HG03442 (cell line): ENCODE measurements around the gene RAB12.
"Not testable (repeated sequence)": the region's sequence is repeated elsewhere in the genome, so short reads cannot be mapped to it uniquely, and the experiment has no call there.

Source experiments
- ATAC-seq: cut with Tn5 transposase; IDR thresholded peaks from one replicate; pipeline ENCODE4 v1.9.1; 2021; ENCODE audit warnings: mild to moderate bottlenecking, moderate library complexity; ENCODE audit not compliant: unreplicated experiment

RAB12 gene

GRCh38 chr18:8643326-8643878, 34.2 kb downstream of the RAB12 start:
- no peak for ATAC-seq

GRCh38 chr18:8647359-8647758, 38.1 kb downstream of the RAB12 start:
- ATAC-seq = not testable (repeated sequence)

DNA sequence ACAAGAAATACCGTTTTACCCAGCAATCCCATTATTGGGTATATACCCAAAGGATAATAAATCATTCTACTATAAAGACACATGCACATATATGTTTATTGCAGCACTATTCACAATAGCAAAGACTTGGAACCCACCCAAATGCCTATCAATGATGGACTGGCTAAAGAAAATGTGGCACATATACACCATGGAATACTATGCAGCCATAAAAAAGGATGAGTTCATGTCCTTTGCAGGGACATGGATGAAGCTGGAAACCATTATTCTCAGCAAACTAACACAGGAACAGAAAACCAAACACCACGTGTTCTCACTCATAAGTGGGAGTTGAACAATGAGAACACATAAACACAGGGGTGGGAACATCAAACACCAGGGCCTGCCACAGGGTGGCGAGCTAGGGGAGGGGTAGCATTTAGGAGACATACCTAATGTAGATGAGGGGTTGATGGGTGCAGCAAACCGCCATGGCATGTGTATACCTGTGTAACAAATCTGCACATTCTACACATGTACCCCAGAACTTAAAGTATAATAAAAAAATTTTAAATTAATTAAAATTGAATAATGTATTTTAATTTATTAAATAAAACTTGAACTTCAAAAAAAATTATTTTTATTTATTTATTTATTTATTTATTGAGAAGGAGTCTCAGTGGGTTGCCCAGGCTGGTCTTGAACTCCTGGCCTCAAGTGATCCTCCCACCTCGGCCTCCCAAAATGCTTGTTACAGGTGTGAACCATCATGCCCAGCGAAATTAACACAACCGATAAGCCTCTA, 42.4 kb downstream of the RAB12 start:
- not testable (repeated sequence) for ATAC-seq

GRCh38 chr18:8654503-8655451, 45.5 kb downstream of the RAB12 start:
- ATAC-seq = no peak

- no peak for ATAC-seq
These were observed 47.0 kb downstream of the RAB12 start for GRCh38 chr18:8656232-8656631.

DNA sequence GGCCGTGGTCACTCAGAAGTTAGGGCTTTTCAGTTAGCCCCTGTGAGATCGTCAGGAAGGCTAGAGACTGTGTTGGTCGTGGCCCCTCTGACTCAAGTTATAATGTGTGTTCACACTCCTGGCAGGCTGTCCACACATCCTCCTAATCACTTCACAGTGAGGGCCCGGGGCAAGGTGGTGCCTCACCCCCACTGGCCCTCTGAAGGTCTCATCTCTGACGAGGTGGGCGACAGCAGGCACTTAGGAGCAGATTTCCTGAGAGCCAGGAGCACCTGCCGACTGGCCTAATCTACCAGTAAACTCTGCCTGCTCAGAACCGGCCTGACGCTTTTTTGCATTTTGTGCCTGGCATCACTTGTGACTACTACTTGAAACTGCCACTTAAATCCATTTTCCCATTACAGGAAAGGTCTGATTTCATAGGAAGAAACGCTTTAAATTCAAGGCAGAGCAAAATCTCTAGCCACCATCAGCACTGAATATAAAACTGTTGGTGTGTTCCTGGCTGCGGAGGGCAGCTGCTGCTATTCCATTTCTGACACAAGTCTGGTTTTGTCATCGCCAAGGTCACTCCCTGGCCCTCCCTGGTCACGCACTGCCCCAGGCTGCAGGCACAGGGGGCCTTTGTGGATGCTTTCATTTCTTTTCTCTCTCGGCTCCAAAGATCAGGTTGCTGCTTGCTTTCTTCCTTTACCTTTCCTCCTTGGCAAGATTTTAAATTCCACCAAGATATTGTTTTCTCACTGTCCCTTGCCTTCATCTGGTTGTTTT, 48.0 kb downstream of the RAB12 start:
- ATAC-seq = no peak

DNA sequence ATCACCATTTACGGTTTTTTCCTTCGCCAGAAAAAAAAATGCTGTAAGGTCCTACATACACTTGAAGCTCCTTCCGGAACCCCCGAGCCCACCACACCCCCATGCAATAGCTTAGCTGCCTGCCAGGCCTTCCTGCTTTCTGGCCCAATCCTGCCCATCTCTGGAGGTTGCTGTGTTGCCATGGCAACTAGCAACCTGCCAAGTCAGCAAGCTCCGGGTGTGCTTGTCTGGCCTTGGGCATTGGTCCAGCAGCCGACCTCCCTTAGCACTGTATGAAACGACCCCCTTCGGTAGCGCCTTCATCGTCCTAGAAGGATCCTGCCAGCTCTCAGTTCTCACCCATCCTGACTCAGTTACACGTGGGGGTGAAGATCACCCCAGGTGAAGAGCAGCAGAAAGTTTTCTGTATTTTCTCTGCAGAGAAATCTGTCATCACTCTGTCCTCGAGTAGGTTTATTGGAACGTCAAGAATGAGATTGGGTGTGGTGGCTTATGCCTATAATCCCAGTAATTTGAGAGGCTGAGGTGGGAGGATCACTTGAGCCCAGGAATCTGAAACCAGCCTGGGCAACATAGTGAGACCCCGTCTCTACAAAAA, 48.7 kb downstream of the RAB12 start:
- ATAC-seq = no peak

DNA sequence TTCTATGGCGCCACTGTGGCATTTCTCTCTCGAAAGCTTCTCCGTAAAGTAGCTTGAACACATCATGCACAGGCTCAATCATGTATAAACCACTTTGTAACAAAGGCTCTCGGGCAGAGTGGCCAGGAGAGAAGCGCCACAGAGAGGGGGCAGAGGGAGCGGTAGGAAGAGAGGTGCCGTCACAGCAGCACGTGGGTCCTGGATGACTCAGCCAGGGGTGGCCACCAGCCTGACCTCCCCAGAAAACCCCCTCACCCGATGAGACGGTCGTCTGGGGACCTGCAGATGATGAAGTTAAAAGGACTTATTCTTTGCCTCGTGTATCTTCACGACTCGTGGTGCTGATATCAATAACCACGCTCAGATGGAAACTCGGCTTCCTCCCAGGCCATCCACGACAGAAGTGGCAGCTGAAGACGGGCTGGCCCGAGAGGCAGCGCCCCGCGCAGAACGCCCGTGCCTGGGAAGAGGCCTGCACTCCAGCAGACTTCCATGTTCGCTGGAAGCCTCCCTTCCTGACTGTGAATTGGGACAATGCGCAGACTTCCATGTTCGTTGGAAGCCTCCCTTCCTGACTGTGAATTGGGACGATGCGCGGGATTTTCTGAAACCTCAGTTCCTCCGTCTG, 49.7 kb downstream of the RAB12 start:
- ATAC-seq = no peak

DNA sequence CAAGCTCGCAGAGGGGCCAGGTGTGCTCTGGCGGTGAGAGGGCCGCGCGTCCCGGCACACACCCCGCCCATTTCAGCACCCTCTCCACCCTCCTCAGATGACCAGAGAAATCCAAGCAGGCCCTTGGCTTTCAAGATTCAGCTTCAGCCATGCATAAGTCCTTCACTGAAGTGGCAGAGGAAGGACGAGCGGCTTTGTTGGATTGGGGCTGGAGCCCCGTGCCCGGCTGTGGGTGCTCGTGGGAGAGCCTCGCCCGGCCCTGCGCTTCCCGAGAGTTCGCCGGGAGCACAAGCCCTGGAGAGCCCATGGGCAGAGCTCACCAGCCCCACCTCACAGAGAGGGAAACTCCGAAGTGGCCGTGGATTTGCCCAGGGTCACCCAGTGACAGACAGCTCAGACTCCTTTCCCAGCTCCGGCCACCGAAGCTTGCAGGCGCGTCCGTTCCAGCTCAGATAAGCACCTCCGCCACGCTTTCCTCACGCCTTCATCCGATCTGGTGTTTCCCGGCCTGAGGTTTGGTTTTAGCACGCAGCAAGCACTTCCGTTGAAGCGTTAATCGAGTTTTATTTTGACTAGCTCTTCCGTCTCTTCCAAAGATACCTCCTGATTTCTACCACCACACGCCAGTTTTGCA, 50.5 kb downstream of the RAB12 start:
- no peak for ATAC-seq

DNA sequence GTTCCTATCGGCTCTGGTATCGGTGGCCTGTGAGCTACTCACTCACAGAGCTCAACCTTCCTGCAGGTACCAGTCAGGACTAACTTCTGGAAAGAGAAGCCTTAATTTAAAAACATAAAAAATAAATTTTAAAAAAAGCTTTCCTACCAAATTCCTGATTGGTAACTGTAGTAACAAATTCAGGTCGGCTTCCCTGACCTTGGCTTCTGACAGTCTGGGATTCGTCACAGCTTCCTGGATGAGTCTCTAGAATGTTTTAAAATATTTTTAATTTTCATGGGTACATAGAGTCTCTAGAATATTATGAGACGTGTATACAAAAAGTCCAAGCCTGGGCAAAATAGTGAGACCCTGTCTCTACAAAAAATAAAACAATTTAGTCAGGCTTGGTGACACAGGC, 51.1 kb downstream of the RAB12 start:
- no peak for ATAC-seq

DNA sequence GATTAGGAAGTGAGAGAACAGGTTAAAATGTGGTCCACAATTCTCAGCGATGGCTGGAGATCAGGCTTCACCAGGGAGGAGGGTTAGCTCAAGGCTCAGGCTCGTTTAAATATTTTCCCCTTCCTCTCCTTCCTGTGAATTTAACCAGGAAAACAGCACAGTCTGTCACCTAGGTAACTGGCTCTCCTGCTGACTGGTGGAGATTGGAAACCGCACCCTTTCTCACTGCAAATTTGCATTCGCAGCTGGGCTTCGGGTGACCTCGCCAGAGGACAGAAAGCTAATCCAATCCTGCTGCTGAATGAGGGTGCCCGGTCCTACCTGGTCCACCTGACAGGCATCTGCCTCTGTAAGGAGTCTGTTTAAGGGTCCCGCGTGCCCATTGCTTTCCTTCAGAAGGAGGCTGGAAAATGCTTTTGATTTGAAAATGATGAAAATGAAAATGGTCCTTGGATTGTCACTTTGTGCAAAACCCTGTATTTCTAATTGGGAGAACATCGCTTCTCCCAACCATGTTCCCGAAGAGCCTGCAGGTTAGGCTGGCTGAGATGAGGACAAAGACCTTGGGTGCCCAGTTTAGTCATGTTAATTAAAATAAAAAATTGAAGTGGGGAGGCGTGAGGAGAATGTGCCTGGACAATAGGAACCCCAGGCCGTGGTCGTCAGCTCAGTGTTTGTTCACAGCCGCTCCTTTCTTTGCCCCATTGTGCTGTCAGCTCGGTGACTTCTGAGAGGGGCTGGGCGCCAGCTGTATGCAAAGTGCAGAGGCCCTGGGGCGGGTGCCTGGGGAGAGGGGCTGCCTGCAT, 52.7 kb downstream of the RAB12 start:
- no peak for ATAC-seq

GRCh38 chr18:8662560-8663255, 53.5 kb downstream of the RAB12 start:
- ATAC-seq = no peak

DNA sequence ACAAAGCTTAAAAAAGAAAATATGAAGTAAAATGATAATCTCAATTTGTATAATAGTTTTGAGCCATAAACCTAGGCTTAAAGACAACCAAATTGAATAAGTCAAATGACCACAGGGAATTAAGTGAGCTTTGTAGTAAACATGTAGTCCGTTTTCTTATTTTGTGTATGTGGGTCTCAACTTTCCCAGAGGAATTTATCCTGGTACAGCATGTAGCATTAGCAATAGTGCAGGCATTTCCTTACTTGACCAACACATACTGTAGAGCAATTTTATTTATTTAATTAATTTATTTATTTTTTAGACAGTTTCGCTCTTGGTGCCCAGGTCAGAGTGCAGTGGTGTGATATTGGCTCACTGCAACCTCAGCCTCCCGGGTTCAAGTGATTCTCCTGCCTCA, 58.6 kb downstream of the RAB12 start:
- ATAC-seq = no peak

DNA sequence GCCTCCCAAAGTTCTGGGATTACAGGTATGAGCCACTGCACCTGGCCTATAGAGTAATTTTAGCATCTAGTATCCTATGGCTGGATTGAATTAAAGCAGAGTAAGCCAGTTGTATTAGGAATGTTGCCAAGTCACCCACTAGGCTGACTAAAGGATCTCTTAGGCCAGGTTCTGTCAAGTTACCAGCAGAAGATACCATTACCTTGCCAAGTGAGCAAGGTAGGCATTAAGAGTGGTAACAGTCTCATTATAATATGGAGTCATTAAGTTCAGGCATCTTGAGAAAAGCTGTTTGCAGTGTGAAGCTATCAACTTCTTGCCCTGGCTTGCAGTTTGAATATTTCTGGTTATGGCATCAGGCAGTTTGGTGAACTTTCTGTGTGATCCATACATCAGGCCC, 59.1 kb downstream of the RAB12 start:
- no peak for ATAC-seq

DNA sequence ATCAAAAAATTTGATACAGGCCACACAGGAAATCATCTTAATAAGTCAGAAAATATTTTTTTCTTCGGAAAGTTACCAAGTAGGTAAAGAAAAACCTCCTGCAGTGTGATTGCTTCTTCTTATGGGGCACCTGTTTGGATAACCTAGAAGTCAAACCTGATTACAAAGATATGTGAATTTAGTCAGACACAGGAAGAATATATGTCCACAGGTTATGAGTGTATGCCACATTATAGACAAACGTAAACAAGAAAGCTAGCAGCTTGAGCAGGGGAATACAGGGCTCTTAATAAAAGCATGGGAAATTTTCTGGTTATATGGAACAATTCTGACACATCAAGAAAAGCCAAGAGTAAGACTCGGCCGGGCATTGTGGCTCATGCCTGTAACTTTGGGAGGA, 60.3 kb downstream of the RAB12 start:
- ATAC-seq = no peak

DNA sequence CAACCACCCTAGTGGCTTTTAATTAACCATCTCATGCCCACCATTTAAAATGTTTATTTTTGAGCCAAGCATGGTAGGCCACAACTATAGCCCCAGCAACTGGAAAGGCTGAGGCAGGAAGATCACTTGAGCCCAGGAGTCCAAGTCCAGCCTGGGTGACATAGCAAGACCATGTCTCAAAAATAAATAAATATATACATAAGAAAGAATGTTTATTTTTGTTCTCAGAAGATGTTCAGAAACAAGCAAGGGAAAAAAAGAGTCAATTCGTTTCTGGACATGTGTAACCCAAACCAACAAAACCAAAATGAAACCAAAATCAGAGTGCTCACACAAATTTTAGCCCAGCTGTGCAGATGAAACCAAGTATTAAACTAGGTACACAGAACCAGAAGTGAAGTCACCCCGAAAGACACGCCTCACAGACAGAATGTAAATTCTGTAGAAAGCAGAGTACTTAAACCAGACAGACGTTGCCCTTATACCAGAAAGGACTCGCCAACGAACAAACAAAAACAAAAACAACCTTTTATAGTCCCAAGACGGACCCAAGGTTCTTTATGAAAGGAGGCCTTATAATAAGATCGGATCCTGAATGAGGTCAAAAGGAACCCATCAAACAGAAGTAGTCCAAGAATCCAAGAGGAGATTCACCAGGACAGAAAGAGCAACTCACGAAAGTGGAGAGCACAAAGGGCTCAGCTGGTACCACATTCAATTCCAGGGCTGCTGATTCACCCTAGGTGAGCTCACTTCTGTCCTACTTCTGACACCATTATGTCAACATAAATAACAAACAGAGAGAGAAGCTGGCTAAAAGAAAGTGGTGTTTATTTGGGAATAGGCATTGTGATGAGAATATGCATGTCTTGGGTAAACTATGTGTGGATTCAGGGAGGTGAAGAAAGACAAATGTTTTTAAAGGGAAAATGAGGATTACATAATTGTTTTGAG, 64.3 kb downstream of the RAB12 start:
- ATAC-seq = peak; percentile 90

DNA sequence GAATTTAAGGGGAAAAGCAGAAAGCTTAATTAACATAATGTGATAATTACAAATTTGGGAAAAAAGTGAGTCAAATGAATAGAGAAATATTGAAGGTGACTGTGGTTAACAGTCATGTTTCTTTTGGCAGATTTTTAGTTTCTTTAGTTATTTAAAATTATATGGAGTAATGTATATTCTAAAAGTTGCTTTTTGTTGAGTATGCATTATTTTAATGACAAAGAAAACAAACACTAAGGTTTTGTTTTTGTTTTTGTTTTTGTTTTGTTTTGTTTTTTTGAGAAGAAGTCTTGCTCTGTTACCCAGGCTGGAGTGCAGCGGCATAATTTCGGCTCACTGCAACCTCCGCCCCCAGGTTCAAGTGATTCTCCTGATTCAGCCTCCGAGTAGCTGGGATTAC, 65.8 kb downstream of the RAB12 start:
- no peak for ATAC-seq
